ENCODE data around the gene SARS2.

SARS2 gene

GRCh38 chr19:38904581-38905539, 25.7 kb downstream of the SARS2 start:
- TF ChIP-seq, protein P1, sequence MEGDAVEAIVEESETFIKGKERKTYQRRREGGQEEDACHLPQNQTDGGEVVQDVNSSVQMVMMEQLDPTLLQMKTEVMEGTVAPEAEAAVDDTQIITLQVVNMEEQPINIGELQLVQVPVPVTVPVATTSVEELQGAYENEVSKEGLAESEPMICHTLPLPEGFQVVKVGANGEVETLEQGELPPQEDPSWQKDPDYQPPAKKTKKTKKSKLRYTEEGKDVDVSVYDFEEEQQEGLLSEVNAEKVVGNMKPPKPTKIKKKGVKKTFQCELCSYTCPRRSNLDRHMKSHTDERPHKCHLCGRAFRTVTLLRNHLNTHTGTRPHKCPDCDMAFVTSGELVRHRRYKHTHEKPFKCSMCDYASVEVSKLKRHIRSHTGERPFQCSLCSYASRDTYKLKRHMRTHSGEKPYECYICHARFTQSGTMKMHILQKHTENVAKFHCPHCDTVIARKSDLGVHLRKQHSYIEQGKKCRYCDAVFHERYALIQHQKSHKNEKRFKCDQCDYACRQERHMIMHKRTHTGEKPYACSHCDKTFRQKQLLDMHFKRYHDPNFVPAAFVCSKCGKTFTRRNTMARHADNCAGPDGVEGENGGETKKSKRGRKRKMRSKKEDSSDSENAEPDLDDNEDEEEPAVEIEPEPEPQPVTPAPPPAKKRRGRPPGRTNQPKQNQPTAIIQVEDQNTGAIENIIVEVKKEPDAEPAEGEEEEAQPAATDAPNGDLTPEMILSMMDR (IDR thresholded peaks at IDR 0.05; ENCODE audit: extremely low read depth, insufficient read depth, missing control alignments), result no peak
- in situ Hi-C loops (cut with MboI; ENCODE audit: low pct_unique_long_range_greater_than_20kb, low sequenced_read_pairs, unreplicated experiment), result loop anchor here (25.0 kb wide), 1 partner anchor 168 kb away; the partner anchor contains the start of gene CAPN12
- no peak for DNase-seq (ENCODE audit: low spot score)

DNA sequence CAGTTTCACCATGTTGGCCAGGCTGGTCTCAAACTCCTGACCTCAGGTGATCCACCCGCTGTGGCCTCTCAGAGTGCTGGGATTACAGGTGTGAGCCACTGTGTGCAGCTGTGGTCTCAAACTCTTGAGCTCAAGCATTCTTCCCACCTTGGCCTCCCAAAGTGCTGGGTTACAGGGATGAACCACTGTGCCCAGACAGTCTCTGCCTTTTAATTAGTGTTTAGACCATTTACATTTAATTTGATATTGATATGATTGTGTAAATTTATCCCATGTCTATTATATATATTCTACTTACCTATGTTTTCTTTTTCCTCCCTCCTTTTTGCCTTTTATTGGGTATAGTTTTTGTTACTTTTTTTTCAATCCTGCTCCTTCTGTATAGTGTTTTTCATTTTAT, 28.9 kb downstream of the SARS2 start:
- in situ Hi-C loops (cut with MboI; ENCODE audit: low pct_unique_long_range_greater_than_20kb, low sequenced_read_pairs, unreplicated experiment), result loop anchor here (25.0 kb wide), 1 partner anchor 164 kb away; the partner anchor contains the start of gene CAPN12
- DNase-seq (ENCODE audit: low spot score), result no peak

GRCh38 chr19:38900743-38901190, 29.8 kb downstream of the SARS2 start:
- no peak for DNase-seq (ENCODE audit: low spot score)
- TF ChIP-seq, protein P1 (IDR thresholded peaks at IDR 0.05; ENCODE audit: extremely low read depth, insufficient read depth, missing control alignments), result no peak
- in situ Hi-C loops (cut with MboI; ENCODE audit: low pct_unique_long_range_greater_than_20kb, low sequenced_read_pairs, unreplicated experiment), result loop anchor here (25.0 kb wide), 1 partner anchor 163 kb away; the partner anchor contains the start of gene CAPN12

More for the DNA sequence above, 28.9 kb downstream of the SARS2 start:
- TF ChIP-seq, protein P1 (IDR thresholded peaks at IDR 0.05; ENCODE audit: extremely low read depth, insufficient read depth, missing control alignments), result no peak

DNA sequence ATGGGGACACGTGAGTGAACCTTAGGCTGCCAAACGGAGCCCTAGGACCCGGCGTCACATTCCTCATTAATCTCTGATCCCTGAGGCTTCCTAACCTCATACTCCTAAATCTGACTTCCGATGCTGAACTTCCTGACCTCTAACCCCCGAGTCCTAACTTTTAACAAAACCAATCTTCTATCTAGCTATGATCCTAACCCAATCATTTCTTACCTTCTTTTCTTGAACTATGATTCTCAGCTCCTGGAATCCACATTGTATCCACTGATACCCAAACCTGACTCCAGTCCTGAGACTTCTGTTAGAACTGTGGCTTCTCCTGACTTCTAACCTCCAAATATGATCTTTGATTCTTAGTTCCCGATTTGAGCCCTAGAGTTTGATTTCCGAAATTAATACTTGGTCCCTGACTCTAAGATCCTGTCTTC, 30.3 kb downstream of the SARS2 start:
- in situ Hi-C loops (cut with MboI; ENCODE audit: low pct_unique_long_range_greater_than_20kb, low sequenced_read_pairs, unreplicated experiment), result loop anchor here (25.0 kb wide), 1 partner anchor 163 kb away; the partner anchor contains the start of gene CAPN12
- TF ChIP-seq, protein P1 (IDR thresholded peaks at IDR 0.05; ENCODE audit: extremely low read depth, insufficient read depth, missing control alignments), result no peak
- no peak for DNase-seq (ENCODE audit: low spot score)

- peak; percentile 99 for DNase-seq (ENCODE audit: low spot score)
- TF ChIP-seq, protein P1 (IDR thresholded peaks at IDR 0.05; ENCODE audit: extremely low read depth, insufficient read depth, missing control alignments), result peak; percentile 4
- in situ Hi-C loops (cut with MboI; ENCODE audit: low pct_unique_long_range_greater_than_20kb, low sequenced_read_pairs, unreplicated experiment), result loop anchor here (25.0 kb wide), 1 partner anchor 162 kb away; the partner anchor contains the start of gene CAPN12
These were observed 30.9 kb downstream of the SARS2 start, which contains the start of the genes NFKBIB and SIRT2 for GRCh38 chr19:38899447-38900201. Gene NFKBIB, plus strand, starts transcription at chr19:38899969. Its CDS starts 64 bp downstream, at chr19:38900033. Gene SIRT2, minus strand, starts transcription at chr19:38899618. Its CDS starts 97 bp downstream, at chr19:38899521.
